HUES48 (cell line): ENCODE results near the gene FRRS1.

Experiments used
- H3K27ac ChIP-seq: one replicate; pipeline ENCODE4 v1.7.0; 2013; ENCODE audit warnings: low read depth, low read length, inconsistent platforms
- H3K27me3 ChIP-seq: 2 replicates; pipeline ENCODE4 v1.6.1; 2013; ENCODE audit warnings: mild to moderate bottlenecking, low read length; ENCODE audit not compliant: control insufficient read depth, insufficient read depth
- H3K36me3 ChIP-seq: 2 replicates; pipeline ENCODE4 v1.6.1; 2013; ENCODE audit warnings: low read length; ENCODE audit not compliant: control insufficient read depth, insufficient read depth
- H3K4me1 ChIP-seq: 2 replicates; pipeline ENCODE4 v1.6.1; 2013; ENCODE audit warnings: mild to moderate bottlenecking, low read length; ENCODE audit not compliant: control insufficient read depth, insufficient read depth
- H3K4me3 ChIP-seq: 2 replicates; pipeline ENCODE4 v1.5.1; 2013; ENCODE audit warnings: mild to moderate bottlenecking, low read depth, low read length
- H3K9ac ChIP-seq: 2 replicates; pipeline ENCODE4 v1.6.1; 2013; ENCODE audit warnings: mild to moderate bottlenecking, low read depth, low read length, moderate library complexity
- H3K9me3 ChIP-seq: 2 replicates; pipeline ENCODE4 v1.6.1; 2013; ENCODE audit warnings: low read length; ENCODE audit not compliant: control insufficient read depth, insufficient read depth

Gene FRRS1

DNA sequence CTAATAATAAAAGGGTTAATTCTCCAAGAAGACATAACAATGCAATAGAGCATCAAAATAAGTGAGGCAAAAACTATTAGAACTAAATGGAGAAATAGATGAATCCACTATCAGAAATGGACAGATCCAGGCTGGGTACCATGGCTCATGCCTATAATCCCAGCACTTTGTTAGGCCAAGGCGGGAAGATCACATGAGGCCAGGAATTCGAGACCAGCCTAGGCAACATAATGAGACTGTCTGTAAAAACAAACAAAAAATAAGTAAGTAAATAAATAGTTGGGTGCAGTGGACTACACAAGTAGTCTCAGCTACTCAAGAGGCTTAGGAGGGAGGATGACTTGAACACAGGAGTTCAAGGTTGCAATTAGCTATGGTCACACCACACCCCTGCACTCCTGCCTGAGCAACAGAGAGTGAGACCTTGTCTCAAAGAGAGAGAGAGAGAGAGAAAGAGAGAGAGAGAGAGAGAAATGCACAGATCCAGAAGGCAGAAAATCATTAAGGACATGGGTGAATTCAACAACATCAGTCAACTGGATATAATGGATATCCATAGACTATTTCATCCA, 12.3 kb downstream of the FRRS1 start:
- H3K27me3 ChIP-seq, result no peaks in the 10 kb centered on the region
- no peak overlapping the region for H3K4me3 ChIP-seq
- peaks cover 21% of the 10 kb centered on the region for H3K4me1 ChIP-seq
- no peaks in the 10 kb centered on the region for H3K36me3 ChIP-seq
- H3K9ac ChIP-seq, result no peak overlapping the region
- no peaks in the 10 kb centered on the region for H3K9me3 ChIP-seq
- H3K27ac ChIP-seq, result no peak overlapping the region

DNA sequence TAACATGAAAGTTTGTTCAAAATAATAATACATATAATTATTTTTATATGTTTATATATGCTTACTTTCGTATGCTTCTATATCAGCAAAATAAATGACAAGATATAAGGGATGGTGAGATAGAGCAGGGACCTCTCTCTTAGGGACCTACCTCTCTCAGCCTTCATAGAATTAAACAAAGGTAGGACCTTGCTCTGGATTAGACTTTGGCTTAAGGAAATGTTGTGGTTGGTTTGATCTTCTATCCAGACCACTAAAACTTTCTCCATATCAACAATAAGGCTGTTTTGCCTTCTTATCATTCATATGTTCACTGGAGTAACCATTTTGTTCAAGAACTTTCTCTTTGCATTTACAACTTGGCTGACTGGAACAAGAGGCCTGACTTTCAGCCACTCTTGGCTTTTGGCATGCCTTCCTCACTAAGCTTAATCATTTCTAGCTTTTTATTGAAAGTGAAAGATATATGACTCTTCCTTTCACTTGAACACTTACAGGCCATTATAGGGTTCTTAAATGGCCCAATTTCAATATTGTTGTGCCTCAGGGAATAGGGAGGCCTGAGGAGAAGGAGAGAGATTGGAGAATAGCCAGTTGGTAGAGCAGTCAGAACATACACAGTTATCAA, 14.4 kb downstream of the FRRS1 start:
- no peak overlapping the region for H3K27ac ChIP-seq

DNA sequence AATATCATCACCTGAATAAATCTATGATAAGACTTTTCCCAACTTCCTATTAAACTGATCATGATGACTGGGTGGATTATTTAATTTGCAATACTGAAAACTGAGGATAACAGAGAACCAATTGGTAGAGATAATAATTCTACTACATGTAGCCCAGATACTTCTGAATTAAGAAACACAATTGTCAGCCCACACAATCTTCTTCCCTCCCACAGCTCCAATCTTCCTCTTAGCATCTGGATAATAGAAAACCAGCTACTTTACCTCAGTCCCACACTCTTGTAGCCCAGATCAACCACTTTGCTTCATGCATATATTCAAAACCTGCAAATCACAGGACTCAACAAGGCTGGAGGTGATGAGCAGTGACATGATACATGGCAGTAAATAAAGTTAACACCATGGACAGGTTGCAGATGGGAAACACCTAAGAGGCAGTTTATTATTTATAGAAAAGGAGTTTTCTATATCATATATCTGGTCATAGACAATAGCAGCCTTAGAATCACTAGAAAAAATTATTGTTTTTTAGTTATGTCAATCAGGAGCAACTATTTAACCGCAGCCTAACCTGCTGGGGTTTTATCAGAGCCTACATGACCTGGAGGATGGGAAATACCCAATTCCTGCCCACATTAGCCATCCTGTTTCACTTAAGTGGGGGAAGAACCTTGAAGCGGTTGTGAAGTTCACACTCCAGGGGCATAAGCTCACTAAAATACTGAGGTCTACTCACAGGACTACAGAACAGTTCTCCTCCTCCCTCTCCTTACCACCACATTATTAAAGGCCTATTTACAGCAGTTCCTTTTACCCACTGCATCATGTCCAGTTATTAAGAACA, 16.7 kb downstream of the FRRS1 start:
- no peaks in the 10 kb centered on the region for H3K9me3 ChIP-seq
- H3K27ac ChIP-seq, result no peak overlapping the region
- H3K27me3 ChIP-seq, result no peaks in the 10 kb centered on the region
- H3K9ac ChIP-seq, result no peak overlapping the region
- no peaks in the 10 kb centered on the region; the same call in 1 of the 2 replicates for H3K36me3 ChIP-seq
- 0 out of 2 replicates have a peak, but pooled peaks cover 4% of the 10 kb centered on the region for H3K4me1 ChIP-seq
- H3K4me3 ChIP-seq, result no peak overlapping the region

More for the DNA sequence above, 14.4 kb downstream of the FRRS1 start:
- Histone ChIP-seq H3K4me3 (no peak overlapping the region), H3K36me3 (no peaks in the 10 kb centered on the region), H3K9me3 (no peaks in the 10 kb centered on the region), H3K27me3 (no peaks in the 10 kb centered on the region), H3K9ac (no peak overlapping the region), H3K4me1 (peaks cover 8% of the 10 kb centered on the region; the same call in 1 of the 2 replicates)

DNA sequence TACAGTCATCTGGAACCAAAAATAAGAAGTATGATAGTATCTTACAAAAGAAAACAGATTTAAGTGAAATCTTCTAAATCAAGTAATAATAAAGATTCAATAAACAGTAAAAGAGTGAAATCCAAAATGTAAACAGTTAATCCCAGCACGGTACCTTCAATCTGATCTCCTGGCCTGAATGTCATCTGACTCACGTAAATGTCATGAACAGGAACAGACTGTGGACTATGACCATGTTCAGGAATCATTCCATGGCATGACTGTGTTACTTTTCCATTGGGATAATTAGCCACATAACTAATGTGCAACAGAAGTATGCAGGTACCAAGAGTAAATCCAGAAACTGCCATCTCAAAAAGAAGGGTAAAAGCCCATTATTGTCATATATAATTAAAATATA, 18.0 kb downstream of the FRRS1 start:
- Histone ChIP-seq H3K36me3 (no peaks in the 10 kb centered on the region; the same call in 1 of the 2 replicates), H3K4me3 (no peak overlapping the region)

GRCh38 chr1:99745684-99746083, 20.8 kb downstream of the FRRS1 start:
- H3K4me3 ChIP-seq, result no peak overlapping the region
- H3K9me3 ChIP-seq, result no peaks in the 10 kb centered on the region
- H3K9ac ChIP-seq, result no peak overlapping the region
- H3K27ac ChIP-seq, result no peak overlapping the region
- H3K36me3 ChIP-seq, result no peaks in the 10 kb centered on the region; the same call in 1 of the 2 replicates
- H3K27me3 ChIP-seq, result no peaks in the 10 kb centered on the region
- 0 out of 2 replicates have a peak, but pooled peaks cover 4% of the 10 kb centered on the region for H3K4me1 ChIP-seq

More for the DNA sequence above, 18.0 kb downstream of the FRRS1 start:
- Histone ChIP-seq H3K9me3 (no peaks in the 10 kb centered on the region), H3K9ac (no peak overlapping the region), H3K4me1 (0 out of 2 replicates have a peak, but pooled peaks cover 4% of the 10 kb centered on the region), H3K27ac (no peak overlapping the region), H3K27me3 (no peaks in the 10 kb centered on the region)

DNA sequence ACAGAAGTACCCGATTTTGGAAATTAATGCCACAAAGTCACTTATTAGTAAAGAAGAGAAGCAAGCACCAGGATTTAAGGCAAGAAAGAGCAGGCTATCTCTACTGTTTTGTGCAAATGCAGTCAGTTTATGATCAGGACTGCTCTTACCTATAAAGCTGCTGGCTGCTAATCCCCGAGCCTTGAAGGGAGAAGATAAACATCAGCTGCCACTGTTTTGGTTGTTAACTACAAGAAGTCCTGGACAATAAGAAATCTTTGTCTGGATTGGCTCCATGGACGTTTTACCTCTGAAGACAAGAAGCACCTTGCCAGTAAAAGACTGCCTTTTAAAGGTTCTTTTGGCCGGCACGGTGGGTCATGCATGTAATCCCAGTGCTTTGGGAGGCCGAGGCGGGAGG, 21.4 kb downstream of the FRRS1 start:
- no peaks in the 10 kb centered on the region; the same call in 1 of the 2 replicates for H3K36me3 ChIP-seq
- no peak overlapping the region for H3K27ac ChIP-seq
- H3K4me1 ChIP-seq, result 0 out of 2 replicates have a peak, but pooled peaks cover 4% of the 10 kb centered on the region
- no peaks in the 10 kb centered on the region for H3K9me3 ChIP-seq
- no peak overlapping the region for H3K4me3 ChIP-seq
- H3K27me3 ChIP-seq, result no peaks in the 10 kb centered on the region
- H3K9ac ChIP-seq, result no peak overlapping the region

GRCh38 chr1:99740141-99740540, 26.3 kb downstream of the FRRS1 start:
- no peak overlapping the region for H3K4me3 ChIP-seq
- no peaks in the 10 kb centered on the region for H3K4me1 ChIP-seq
- H3K36me3 ChIP-seq, result peaks cover 2% of the 10 kb centered on the region; the same call in 1 of the 2 replicates
- H3K27ac ChIP-seq, result no peak overlapping the region
- no peaks in the 10 kb centered on the region for H3K27me3 ChIP-seq
- H3K9me3 ChIP-seq, result no peaks in the 10 kb centered on the region
- H3K9ac ChIP-seq, result no peak overlapping the region

- no peak overlapping the region for H3K9ac ChIP-seq
- no peaks in the 10 kb centered on the region for H3K27me3 ChIP-seq
- no peak overlapping the region for H3K4me3 ChIP-seq
- no peaks in the 10 kb centered on the region for H3K9me3 ChIP-seq
- H3K36me3 ChIP-seq, result peaks cover 2% of the 10 kb centered on the region; the same call in 1 of the 2 replicates
- H3K27ac ChIP-seq, result no peak overlapping the region
- no peaks in the 10 kb centered on the region for H3K4me1 ChIP-seq
Measured at GRCh38 chr1:99738858-99739465, 27.5 kb downstream of the FRRS1 start.

GRCh38 chr1:99737016-99737415, 29.4 kb downstream of the FRRS1 start:
- H3K4me3 ChIP-seq, result no peak overlapping the region
- H3K27me3 ChIP-seq, result no peaks in the 10 kb centered on the region
- no peak overlapping the region for H3K27ac ChIP-seq
- H3K4me1 ChIP-seq, result no peaks in the 10 kb centered on the region
- H3K9ac ChIP-seq, result no peak overlapping the region
- H3K36me3 ChIP-seq, result peaks cover 2% of the 10 kb centered on the region; the same call in 1 of the 2 replicates
- H3K9me3 ChIP-seq, result no peaks in the 10 kb centered on the region

GRCh38 chr1:99735852-99736251, 30.6 kb downstream of the FRRS1 start:
- H3K9ac ChIP-seq, result no peak overlapping the region
- no peaks in the 10 kb centered on the region for H3K9me3 ChIP-seq
- no peaks in the 10 kb centered on the region for H3K4me1 ChIP-seq
- H3K4me3 ChIP-seq, result no peak overlapping the region
- no peaks in the 10 kb centered on the region for H3K27me3 ChIP-seq
- H3K27ac ChIP-seq, result no peak overlapping the region
- H3K36me3 ChIP-seq, result peaks cover 2% of the 10 kb centered on the region; the same call in 1 of the 2 replicates
